Retinal pigment epithelial cell (primary cell): Measurements from ENCODE around the gene ZNF423.

Experiments used
- DNase-seq: peaks from one replicate; pipeline ENCODE4 v3.0.0-alpha.2; 2010; ENCODE audit warnings: low read depth
- H3K4me3 ChIP-seq: 2 replicates; pipeline ENCODE4 v1.5.1; 2011; ENCODE audit warnings: mild to moderate bottlenecking, low read length, control low read depth, moderate library complexity
- TF ChIP-seq, protein P1 (sequence below): conservative IDR thresholded peaks from 2 replicates; pipeline ENCODE4 v1.5.1; 2011; ENCODE audit warnings: low read depth, low read length, control low read depth, inconsistent platforms

ZNF423 gene

DNA sequence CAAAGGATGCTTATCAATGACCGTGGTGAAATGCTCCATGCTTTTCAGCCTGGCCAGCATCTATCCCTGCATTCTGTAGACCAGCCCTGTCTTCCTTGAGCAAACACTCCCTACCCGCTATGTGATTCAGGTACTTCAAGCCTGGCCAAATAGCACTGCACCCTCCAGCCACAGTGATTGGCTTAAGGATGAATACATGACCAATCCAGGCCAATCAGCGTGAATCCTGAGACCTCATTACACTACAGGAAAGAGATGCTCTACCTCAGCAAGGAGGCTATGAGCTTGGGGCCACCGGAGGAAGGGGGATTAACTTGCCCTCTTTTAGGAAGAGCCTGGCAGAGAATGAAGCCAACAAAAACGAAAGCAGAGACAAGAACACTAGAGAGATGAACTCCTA lies 162.5 kb downstream of the ZNF423 start:
- H3K4me3 ChIP-seq: no peak overlapping the region
- DNase-seq: no peak
- TF ChIP-seq, protein P1, sequence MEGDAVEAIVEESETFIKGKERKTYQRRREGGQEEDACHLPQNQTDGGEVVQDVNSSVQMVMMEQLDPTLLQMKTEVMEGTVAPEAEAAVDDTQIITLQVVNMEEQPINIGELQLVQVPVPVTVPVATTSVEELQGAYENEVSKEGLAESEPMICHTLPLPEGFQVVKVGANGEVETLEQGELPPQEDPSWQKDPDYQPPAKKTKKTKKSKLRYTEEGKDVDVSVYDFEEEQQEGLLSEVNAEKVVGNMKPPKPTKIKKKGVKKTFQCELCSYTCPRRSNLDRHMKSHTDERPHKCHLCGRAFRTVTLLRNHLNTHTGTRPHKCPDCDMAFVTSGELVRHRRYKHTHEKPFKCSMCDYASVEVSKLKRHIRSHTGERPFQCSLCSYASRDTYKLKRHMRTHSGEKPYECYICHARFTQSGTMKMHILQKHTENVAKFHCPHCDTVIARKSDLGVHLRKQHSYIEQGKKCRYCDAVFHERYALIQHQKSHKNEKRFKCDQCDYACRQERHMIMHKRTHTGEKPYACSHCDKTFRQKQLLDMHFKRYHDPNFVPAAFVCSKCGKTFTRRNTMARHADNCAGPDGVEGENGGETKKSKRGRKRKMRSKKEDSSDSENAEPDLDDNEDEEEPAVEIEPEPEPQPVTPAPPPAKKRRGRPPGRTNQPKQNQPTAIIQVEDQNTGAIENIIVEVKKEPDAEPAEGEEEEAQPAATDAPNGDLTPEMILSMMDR: no peak

DNA sequence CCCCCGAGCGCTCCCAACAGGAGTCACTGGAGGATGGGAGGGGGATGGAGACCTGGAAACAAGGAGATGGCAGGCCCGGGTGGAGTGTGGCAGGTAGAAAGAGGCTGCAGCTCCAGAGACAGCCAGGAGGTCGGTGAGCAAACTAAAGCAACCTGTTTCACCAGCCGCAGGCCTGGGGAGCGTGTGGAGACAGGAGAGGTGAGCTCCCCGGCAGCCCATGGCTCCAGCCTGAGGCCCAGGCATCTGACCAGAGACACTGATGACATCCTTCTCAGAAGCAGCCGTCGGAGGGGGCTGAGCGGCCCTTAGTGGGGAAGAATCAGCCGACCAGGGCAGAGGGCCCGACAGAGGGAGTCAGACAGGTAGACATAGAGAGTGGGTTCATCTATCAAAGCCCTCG lies 165.1 kb downstream of the ZNF423 start:
- TF ChIP-seq, protein P1: no peak
- no peak overlapping the region for H3K4me3 ChIP-seq
- DNase-seq: no peak

DNA sequence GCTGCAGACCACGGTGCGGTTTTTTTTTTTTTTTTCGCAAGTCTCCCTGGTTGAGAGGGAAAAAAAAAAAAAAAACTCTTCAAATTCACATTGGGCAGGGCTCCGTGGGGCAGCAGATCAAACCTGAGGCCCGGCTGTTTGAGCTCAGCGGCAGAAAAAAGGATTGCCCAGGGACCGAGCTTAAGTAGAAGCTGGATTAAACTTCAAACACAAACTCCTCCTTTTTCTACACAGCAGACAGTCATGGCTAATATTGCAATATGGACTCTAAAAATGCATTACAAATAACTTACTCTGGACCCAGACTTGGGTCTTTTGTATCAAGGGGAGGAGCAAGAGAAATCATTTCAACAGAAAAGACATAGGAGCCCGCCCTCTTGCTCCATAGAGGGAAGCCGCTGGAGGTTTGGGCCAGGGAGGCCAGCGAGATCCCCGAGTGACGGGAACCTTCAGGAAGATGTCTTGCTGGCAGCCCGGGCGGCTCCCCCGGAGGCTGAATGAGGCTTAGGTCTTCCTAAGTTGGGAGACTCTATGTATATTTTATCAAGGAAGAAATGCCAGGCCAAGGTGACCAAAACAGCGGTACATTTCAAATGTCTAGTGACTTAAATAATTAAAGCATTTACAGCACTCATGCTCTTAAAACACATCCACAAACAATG lies 167.7 kb downstream of the ZNF423 start:
- DNase-seq: no peak
- H3K4me3 ChIP-seq: no peak overlapping the region
- TF ChIP-seq, protein P1: no peak

DNA sequence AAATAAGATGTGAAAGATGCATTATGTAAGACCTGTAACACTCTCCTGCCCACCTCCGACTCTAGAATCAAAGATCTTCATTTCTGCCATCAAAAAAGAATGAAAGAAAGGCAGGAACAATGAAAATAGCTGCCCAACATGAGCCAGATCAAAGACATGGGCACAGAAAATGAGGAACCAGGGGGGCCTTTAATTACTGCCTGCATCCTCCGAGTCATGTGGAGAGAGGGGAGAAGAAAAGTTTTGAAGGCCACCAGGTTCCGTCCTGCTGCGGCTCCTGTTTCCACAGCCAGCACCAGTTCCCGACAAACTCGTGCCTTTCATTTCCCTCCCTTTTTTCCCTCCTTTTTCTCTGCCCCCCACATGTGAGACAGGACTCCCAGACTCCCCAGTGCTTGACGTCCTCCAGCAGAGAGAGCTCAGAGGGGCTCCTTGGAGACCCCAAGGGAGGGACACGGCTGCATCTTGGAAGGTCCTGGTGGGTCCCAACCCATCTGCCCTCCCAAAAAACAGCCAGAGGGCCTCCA lies 168.4 kb downstream of the ZNF423 start:
- TF ChIP-seq, protein P1: no peak
- no peak overlapping the region for H3K4me3 ChIP-seq
- no peak for DNase-seq

DNA sequence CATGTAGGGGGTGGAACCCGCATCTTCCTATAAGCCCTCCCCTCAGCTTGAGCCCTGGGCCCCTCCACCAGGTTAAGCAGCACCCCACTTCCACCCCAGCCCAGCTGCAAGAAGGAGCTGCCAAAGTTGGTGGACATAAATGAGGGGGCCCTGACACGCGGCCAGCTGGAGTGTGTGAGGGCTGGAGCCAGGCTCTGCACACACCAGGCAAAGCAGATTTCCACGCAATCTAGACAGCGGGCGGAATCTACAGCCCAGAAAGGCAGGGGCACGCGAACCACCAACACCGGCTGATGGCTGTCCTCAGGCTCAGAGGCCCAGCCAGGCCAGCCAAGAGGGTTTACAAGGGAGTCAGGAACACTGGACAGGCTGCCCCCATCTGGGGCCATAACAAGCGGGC lies 171.2 kb downstream of the ZNF423 start:
- TF ChIP-seq, protein P1: no peak
- H3K4me3 ChIP-seq: no peak overlapping the region
- no peak for DNase-seq

DNA sequence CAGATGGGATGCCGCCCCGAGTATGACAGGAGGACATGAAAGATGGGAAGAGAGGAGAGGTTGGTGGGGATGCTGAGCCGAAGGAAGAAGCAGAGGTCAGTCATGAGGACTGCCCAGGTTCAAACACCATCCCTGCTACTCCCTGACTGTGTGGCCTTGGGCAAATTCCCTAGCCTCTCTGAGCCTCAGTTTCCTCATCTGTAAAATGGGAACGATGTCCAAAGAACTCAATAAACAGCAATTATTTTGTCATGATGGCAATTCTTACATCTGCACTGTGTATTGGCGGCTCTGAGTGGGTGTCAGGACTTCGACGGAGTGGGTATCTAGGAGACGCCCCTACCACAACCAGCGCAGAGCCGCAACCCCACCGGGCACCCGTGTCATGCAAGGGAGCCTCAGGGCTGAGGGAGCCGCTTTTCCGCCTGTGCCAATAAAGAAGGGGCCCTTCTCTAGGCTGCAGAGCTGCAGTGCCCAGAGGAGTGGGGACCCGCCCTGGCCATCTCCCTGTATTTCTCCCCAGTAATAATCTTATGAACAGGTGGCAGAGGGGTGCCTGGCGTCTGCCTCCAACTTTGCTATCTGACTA lies 173.2 kb downstream of the ZNF423 start:
- H3K4me3 ChIP-seq: no peak overlapping the region
- TF ChIP-seq, protein P1: no peak
- no peak for DNase-seq
